ENCODE measurements around the gene CBLC.

Gene CBLC

DNA sequence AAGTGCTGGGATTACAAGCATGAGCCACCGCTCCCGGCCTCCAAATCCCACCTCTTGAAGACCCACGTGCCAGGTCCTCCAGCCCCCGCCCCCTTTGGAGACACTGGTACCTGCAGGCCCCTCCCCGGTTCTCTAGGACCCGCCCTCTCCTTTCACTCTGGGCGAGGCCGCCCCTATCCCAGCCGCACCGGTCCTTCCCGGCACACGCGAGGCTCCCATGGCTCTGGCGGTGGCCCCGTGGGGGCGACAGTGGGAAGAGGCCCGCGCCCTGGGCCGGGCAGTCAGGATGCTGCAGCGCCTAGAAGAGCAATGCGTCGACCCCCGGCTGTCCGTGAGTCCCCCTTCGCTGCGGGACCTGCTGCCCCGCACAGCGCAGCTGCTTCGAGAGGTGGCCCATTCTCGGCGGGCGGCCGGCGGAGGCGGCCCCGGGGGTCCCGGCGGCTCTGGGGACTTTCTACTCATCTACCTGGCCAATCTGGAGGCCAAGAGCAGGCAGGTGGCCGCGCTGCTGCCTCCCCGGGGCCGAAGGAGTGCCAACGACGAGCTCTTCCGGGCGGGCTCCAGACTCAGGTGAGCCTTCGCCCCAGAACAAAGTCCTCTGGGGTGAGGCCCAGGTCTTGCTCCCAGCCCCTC lies at the start of gene CBLC:
CBLC (plus strand) TSS at position 176 of the 633 bp plus-strand sequence; CDS start at position 218, 42 bp downstream.
- no peak for DNase-seq (ENCODE audit: low read depth in 1 of 2, low spot score in 1 of 2)

- no peak for DNase-seq (ENCODE audit: low read depth in 1 of 2, low spot score in 1 of 2)
These were observed 49.5 kb upstream of the CBLC start for GRCh38 chr19:44728178-44728577.

GRCh38 chr19:44729516-44730033 lies 48.1 kb upstream of the CBLC start:
- DNase-seq (ENCODE audit: low read depth in 1 of 2, low spot score in 1 of 2) = no peak

DNA sequence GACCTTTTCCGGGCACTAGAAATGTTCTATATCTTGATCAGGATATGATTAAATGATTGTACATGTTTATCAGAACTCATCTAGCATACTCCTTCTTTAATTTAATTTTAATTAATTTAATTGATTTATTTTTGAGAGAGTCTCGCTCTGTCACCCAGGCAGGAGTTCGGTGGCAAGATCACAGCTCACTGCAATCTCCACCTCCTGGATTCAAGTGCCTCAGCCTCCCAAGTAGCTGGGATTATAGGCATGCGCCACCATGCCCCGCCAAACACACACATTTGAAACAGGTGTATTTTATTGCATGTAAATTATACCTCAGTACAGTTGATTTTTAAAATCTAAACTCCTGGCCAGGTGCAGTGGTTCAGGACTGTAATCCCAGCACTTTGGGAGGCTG lies 46.6 kb upstream of the CBLC start:
- DNase-seq (ENCODE audit: low read depth in 1 of 2, low spot score in 1 of 2) = no peak

DNA sequence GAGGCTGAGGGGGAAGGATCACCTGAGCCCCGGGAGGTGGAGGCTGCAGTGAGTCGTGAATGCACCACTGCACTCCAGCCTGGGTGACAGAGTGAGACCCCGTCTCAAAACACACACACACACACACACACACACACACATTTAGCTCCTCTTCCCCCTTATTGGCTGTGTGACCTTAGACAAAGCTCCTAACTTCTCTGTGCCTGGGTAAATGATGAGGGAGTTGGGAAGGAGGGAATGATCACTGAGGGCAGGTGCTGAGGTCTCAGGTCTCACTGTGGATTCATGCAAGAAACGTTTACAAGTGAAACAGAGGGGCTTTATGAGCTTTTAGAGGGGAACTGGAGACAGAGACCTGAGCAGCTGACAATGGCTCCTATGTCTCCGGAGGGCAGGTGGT lies 46.1 kb upstream of the CBLC start:
- DNase-seq (ENCODE audit: low read depth in 1 of 2, low spot score in 1 of 2) = no peak

- no peak for DNase-seq (ENCODE audit: low read depth in 1 of 2, low spot score in 1 of 2)
These were observed 45.3 kb upstream of the CBLC start for GRCh38 chr19:44732235-44733014.

GRCh38 chr19:44734357-44734756 lies 43.3 kb upstream of the CBLC start:
- DNase-seq (ENCODE audit: low read depth in 1 of 2, low spot score in 1 of 2) = no peak

- no peak for DNase-seq (ENCODE audit: low read depth in 1 of 2, low spot score in 1 of 2)
These were observed 42.7 kb upstream of the CBLC start for GRCh38 chr19:44735011-44735410.

GRCh38 chr19:44737238-44738071 lies 40.2 kb upstream of the CBLC start:
- DNase-seq (ENCODE audit: low read depth in 1 of 2, low spot score in 1 of 2) = no peak

DNA sequence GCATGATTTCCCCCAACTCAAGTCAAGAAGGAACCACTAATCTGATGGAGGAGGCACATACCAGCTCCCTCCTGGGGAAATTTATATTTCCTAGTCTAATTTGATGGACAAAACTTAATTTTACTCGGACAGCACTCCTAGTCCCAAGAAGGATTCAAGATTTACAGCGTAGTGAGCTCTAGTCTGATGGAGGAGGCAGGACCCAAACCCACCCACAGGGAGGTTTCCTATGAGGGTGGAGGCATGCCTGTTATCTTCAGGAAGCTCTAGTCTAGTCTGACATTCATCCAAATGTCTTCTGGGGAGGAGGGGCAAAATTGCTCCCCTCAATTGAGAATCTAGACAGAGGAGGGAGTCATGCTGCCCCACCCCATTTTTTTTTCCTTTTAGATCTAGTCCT lies 39.6 kb upstream of the CBLC start:
- no peak for DNase-seq (ENCODE audit: low read depth in 1 of 2, low spot score in 1 of 2)

GRCh38 chr19:44738603-44739558 lies 38.8 kb upstream of the CBLC start:
- DNase-seq (ENCODE audit: low read depth in 1 of 2, low spot score in 1 of 2) = no peak

- no peak for DNase-seq (ENCODE audit: low read depth in 1 of 2, low spot score in 1 of 2)
These were observed 37.3 kb upstream of the CBLC start for GRCh38 chr19:44740351-44740824.

GRCh38 chr19:44741258-44741731 lies 36.4 kb upstream of the CBLC start:
- no peak for DNase-seq (ENCODE audit: low read depth in 1 of 2, low spot score in 1 of 2)

- no peak for DNase-seq (ENCODE audit: low read depth in 1 of 2, low spot score in 1 of 2)
These were observed 35.8 kb upstream of the CBLC start for GRCh38 chr19:44741841-44742329.

GRCh38 chr19:44742330-44743061 lies 35.2 kb upstream of the CBLC start:
- DNase-seq (ENCODE audit: low read depth in 1 of 2, low spot score in 1 of 2) = no peak

DNA sequence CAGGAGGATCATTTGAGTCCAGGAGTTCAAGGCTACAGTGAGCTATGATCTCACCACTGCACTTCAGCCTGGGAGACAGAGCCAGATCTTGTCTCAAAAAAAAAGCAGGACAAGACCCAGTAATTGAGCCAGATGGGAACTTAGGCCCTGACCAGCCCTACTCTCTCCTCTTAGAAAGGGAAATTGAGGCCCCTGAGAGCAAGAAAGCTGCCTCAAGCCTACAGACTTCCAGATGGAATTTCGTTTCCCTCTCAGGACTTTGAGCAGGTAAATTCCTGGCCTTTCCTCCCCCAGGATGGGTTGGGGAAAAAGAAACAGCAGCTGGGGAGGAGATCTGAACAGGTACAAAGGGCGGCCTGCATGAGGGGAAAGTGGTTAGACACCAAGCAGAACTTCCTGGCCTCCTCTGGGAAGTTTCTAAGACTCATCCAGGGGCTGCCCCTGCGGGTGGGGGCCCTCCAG lies 32.8 kb upstream of the CBLC start:
- DNase-seq (ENCODE audit: low read depth in 1 of 2, low spot score in 1 of 2) = no peak

DNA sequence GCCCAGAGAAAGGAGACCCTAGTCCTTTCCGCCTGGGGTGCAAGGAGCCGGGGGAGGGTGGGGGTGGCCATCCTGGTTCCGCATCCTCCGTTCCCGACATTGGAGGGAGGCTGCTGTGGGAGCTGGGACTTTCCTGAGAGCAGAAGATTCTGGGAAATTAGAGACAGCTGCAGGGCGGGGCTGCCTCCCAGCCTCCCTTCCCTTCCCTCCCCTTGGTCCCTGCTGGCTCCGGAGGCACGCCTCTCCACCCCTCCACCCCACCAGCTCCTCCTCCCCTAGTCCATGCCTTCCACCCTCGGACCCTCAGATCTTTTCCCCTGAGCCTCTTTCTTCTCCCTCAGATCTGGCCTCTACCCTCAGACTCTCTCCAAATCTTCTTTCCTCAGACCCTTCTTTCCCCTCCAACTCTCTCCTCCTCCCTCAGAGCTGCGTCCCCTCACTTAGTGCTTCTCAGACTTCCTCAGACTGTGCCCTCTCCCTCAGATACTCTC lies 32.3 kb upstream of the CBLC start:
- no peak for DNase-seq (ENCODE audit: low read depth in 1 of 2, low spot score in 1 of 2)

GRCh38 chr19:44745887-44746600 lies 31.6 kb upstream of the CBLC start:
- DNase-seq (ENCODE audit: low read depth in 1 of 2, low spot score in 1 of 2) = no peak

DNA sequence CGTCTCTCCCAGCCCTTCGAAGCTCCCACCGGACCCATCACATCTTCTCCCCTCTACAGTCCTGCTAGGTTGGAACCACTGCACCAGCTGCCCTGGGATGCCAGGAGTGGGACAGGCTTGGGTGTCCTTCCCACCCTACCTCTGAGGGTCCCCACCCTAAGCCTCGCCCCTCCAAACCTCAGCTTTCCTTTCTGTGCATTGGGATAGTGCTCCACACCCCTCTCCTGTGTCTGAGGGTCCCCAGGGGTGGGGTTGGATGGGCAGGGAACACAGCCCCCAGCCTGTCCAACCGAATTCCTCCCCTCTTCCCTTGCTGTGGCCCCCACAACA lies 31.1 kb upstream of the CBLC start:
- DNase-seq (ENCODE audit: low read depth in 1 of 2, low spot score in 1 of 2) = no peak
